A673 (cell line): Measurements from ENCODE around the gene CYP4Z1. TPM values are rescaled to one million over a fixed set of nuclear protein-coding genes. Genes with fewer than 3 reads are reported as not detected.
"Not testable (repeated sequence)": the region's sequence is repeated elsewhere in the genome, so short reads cannot be mapped to it uniquely, and the experiment has no call there.

Experiments used
- BruUV-seq: library from RNA; stranded (reverse); fragments of 400-500 nt; replicated peaks from 2 replicates; lab custom pipeline; 2021; lab: Mats Ljungman, UMichigan
- CTCF ChIA-PET: fragments of 300-600 bp; sonication (Branson Sonifier 250); formaldehyde crosslinking; loops from one replicate; lab custom pipeline; 2022; ENCODE audit warnings: antibody characterized with exemption; lab: Charles Lee
- POLR2A ChIA-PET: fragments of 300-600 bp; sonication (Branson Sonifier 250); formaldehyde crosslinking; loops from one replicate; lab custom pipeline; 2022; ENCODE audit warnings: antibody characterized with exemption; ENCODE audit not compliant: low non-redundant PET; lab: Charles Lee
- DNase-seq: peaks from one replicate; pipeline ENCODE4 v3.0.0-alpha.2; 2015; ENCODE audit warnings: low spot score
- H3K27ac ChIP-seq: fragments of 200-600 bp; sonication (generic); 2 replicates; pipeline ENCODE4 v1.5.1; 2016; ENCODE audit warnings: mixed run types, low read depth, mild to moderate bottlenecking, mixed read lengths, antibody characterized with exemption, low read length; ENCODE audit not compliant: poor library complexity, severe bottlenecking
- H3K27me3 ChIP-seq: fragments of 200-600 bp; sonication (generic); replicated peaks from 2 replicates; pipeline ENCODE4 v1.6.1; 2017; ENCODE audit warnings: mixed run types, low read depth, mild to moderate bottlenecking, mixed read lengths, antibody characterized with exemption, low read length; ENCODE audit not compliant: insufficient read depth, poor library complexity
- H3K36me3 ChIP-seq: fragments of 200-600 bp; sonication (generic); 2 replicates; pipeline ENCODE4 v1.6.1; 2016; ENCODE audit warnings: mixed run types, mild to moderate bottlenecking, mixed read lengths, antibody characterized with exemption, low read length; ENCODE audit not compliant: insufficient read depth, poor library complexity, severe bottlenecking
- H3K4me1 ChIP-seq: fragments of 200-600 bp; sonication (generic); 2 replicates; pipeline ENCODE4 v1.6.1; 2017; ENCODE audit warnings: mixed run types, mild to moderate bottlenecking, mixed read lengths, antibody characterized with exemption, low read length; ENCODE audit not compliant: insufficient read depth, poor library complexity, severe bottlenecking
- H3K4me3 ChIP-seq: fragments of 200-600 bp; sonication (generic); 2 replicates; pipeline ENCODE4 v1.5.1; 2016; ENCODE audit warnings: low read depth, mixed run types, mild to moderate bottlenecking, mixed read lengths, low read length; ENCODE audit not compliant: poor library complexity, severe bottlenecking
- H3K9me3 ChIP-seq: fragments of 200-600 bp; sonication (generic); 2 replicates; pipeline ENCODE4 v1.6.1; 2016; ENCODE audit warnings: mixed run types, low read depth, mild to moderate bottlenecking, mixed read lengths, antibody characterized with exemption, low read length; ENCODE audit not compliant: poor library complexity, severe bottlenecking
- CTCF ChIP-seq: fragments of 300-800, 200-600 bp; sonication (generic); conservative IDR thresholded peaks from 2 replicates; pipeline ENCODE4 v1.5.1; 2017; ENCODE audit warnings: low read depth, mild to moderate bottlenecking, antibody characterized with exemption, low read length, moderate library complexity, mixed read lengths
- EZH2 ChIP-seq: fragments of 200-600 bp; sonication (generic); IDR thresholded peaks from 2 replicates; pipeline ENCODE4 v1.6.1; 2017; ENCODE audit warnings: borderline replicate concordance, low read depth, mild to moderate bottlenecking, mixed read lengths, antibody characterized with exemption, low read length; ENCODE audit not compliant: poor library complexity, severe bottlenecking
- intact Hi-C: fragments of 100-400 bp; cut with micrococcal nuclease; formaldehyde crosslinking; loops from one replicate; pipeline ENCODE4 v1.10.0; 2022; ENCODE audit not compliant: unreplicated experiment
- total RNA-seq: library from RNA; stranded (reverse); gene quantifications from 2 replicates; pipeline ENCODE4 v1.2.3, GENCODE V29; 2021

Gene CYP4Z1
- total RNA-seq, 1 experiment from 2014 or later: not detected

- no TSS peak for BruUV-seq
- Histone ChIP-seq H3K27me3 (peaks cover 14% of the 10 kb centered on the region), H3K9me3 (no peaks in the 10 kb centered on the region), H3K27ac (no peak within 1 kb of the TSS), H3K4me1 (no peaks in the 10 kb centered on the region), H3K36me3 (no peaks in the 10 kb centered on the region), H3K4me3 (no peak within 1 kb of the TSS)
- ChIA-PET CTCF (no interaction called here), POLR2A (no interaction called here)
- no peak for DNase-seq
- intact Hi-C loops: no loop called here
- TF ChIP-seq EZH2: no peak
- TF ChIP-seq CTCF: no peak
These were observed 70.2 kb downstream of the CYP4Z1 start, which contains the start of gene CYP4A22 for GRCh38 chr1:47137198-47137597. Gene CYP4A22 (plus strand): TSS chr1:47137441. CDS start chr1:47137486, 45 bp downstream.

- H3K4me1 ChIP-seq: no peaks in the 10 kb centered on the region
- CTCF ChIA-PET: no interaction called here
- intact Hi-C loops: no loop called here
These were observed 71.0 kb downstream of the CYP4Z1 start for GRCh38 chr1:47137925-47138615.

GRCh38 chr1:47140358-47140757 lies 73.3 kb downstream of the CYP4Z1 start:
- CTCF ChIA-PET, intact Hi-C loops, H3K4me1 ChIP-seq: not testable (repeated sequence)

More at GRCh38 chr1:47137925-47138615, 71.0 kb downstream of the CYP4Z1 start:
- BruUV-seq: no TSS peak
- H3K27me3 ChIP-seq: peaks cover 14% of the 10 kb centered on the region
- no peak for TF ChIP-seq EZH2
- DNase-seq: no peak
- POLR2A ChIA-PET: no interaction called here
- H3K9me3 ChIP-seq: no peaks in the 10 kb centered on the region
- H3K27ac ChIP-seq: no peak overlapping the region
- H3K4me3 ChIP-seq: no peak overlapping the region
- no peaks in the 10 kb centered on the region for H3K36me3 ChIP-seq

GRCh38 chr1:47143654-47144053 lies 76.6 kb downstream of the CYP4Z1 start:
- H3K27ac ChIP-seq, CTCF ChIA-PET, POLR2A ChIA-PET: not testable (repeated sequence)

More at GRCh38 chr1:47140358-47140757, 73.3 kb downstream of the CYP4Z1 start:
- peaks cover 14% of the 10 kb centered on the region for H3K27me3 ChIP-seq
- BruUV-seq, H3K36me3 ChIP-seq, H3K9me3 ChIP-seq, H3K4me3 ChIP-seq, POLR2A ChIA-PET, H3K27ac ChIP-seq, DNase-seq: not testable (repeated sequence)

GRCh38 chr1:47146495-47146894 lies 79.5 kb downstream of the CYP4Z1 start:
- BruUV-seq, H3K9me3 ChIP-seq, POLR2A ChIA-PET, H3K4me1 ChIP-seq, DNase-seq, H3K4me3 ChIP-seq, intact Hi-C loops, H3K27me3 ChIP-seq, CTCF ChIA-PET, H3K36me3 ChIP-seq, H3K27ac ChIP-seq: not testable (repeated sequence)

More at GRCh38 chr1:47143654-47144053, 76.6 kb downstream of the CYP4Z1 start:
- H3K36me3 ChIP-seq, H3K4me1 ChIP-seq, intact Hi-C loops, H3K9me3 ChIP-seq, DNase-seq, H3K4me3 ChIP-seq, H3K27me3 ChIP-seq, BruUV-seq: not testable (repeated sequence)
- TF ChIP-seq CTCF: peak; percentile 42
